ENCODE data around the gene PTTG2. TPM values are rescaled to one million over a fixed set of nuclear protein-coding genes. Genes with fewer than 3 reads are reported as not detected.

The PTTG2 gene
- total and polyA plus RNA-seq, 2 of the 4 experiments (the other 2 are of a cell fraction): not detected

GRCh38 chr4:37995299-37995821 is 35.2 kb downstream of the PTTG2 start:
- H3K4me1 ChIP-seq (ENCODE audit: control insufficient read depth, insufficient read depth, low read length): no peaks in the 10 kb centered on the region
- H4K20me1 ChIP-seq (ENCODE audit: insufficient read depth, low read length): no peaks in the 10 kb centered on the region
- no peak overlapping the region for H3K14ac ChIP-seq (replicated peaks; ENCODE audit: low read depth, low read length)
- H3K56ac ChIP-seq (ENCODE audit: extremely low read depth, insufficient read depth, low read length): no peak overlapping the region
- H2BK15ac ChIP-seq (ENCODE audit: low read depth, low read length): no peak overlapping the region
- no peak for TF ChIP-seq SMC3 (IDR thresholded peaks at IDR 0.05; ENCODE audit: low read depth, low read length)
- no peak for TF ChIP-seq MAFK (IDR thresholded peaks at IDR 0.05; ENCODE audit: low read depth, low read length)
- TF ChIP-seq CEBPB (IDR thresholded peaks at IDR 0.05; ENCODE audit: low read depth, low read length): no peak
- TF ChIP-seq FOS (IDR thresholded peaks at IDR 0.05; ENCODE audit: low read depth, low read length): no peak
- TF ChIP-seq MXI1 (IDR thresholded peaks at IDR 0.05; ENCODE audit: borderline replicate concordance, low read depth, low read length): no peak
- TF ChIP-seq CTCF (conservative IDR thresholded peaks at IDR 0.05; ENCODE audit: low read depth, low read length): no peak
- TF ChIP-seq CHD1 (IDR thresholded peaks at IDR 0.05; ENCODE audit: low read depth, low read length): no peak
- TF ChIP-seq USF2 (IDR thresholded peaks at IDR 0.05; ENCODE audit: low read depth, low read length): no peak
- no peak for TF ChIP-seq RCOR1 (IDR thresholded peaks at IDR 0.05; ENCODE audit: insufficient replicate concordance, low read length)
- TF ChIP-seq ELK1 (IDR thresholded peaks at IDR 0.05; ENCODE audit: borderline replicate concordance, low read depth, low read length): no peak
- no peak for TF ChIP-seq MAZ (IDR thresholded peaks at IDR 0.05; ENCODE audit: borderline replicate concordance, low read depth, low read length)
- TF ChIP-seq NFE2L2 (IDR thresholded peaks at IDR 0.05; ENCODE audit: low read depth, low read length): no peak
- no peak for TF ChIP-seq RFX5 (IDR thresholded peaks at IDR 0.05; ENCODE audit: low read depth, low read length)
- no peak for TF ChIP-seq POLR2A (IDR thresholded peaks at IDR 0.05; ENCODE audit: low read depth, low read length)
- no peak for TF ChIP-seq BHLHE40 (IDR thresholded peaks at IDR 0.05; ENCODE audit: low read depth, low read length)
- TF ChIP-seq RAD21 (IDR thresholded peaks at IDR 0.05; ENCODE audit: low read length): no peak
- no peak overlapping the region for H2AK5ac ChIP-seq (ENCODE audit: low read depth, low read length)
- WGBS, 2 experiments (ENCODE audit: extremely low coverage in 2 of 2, insufficient read length in 1 of 2): no CpG with 5 or more reads among the region's 5 CpGs
- H2BK5ac ChIP-seq (ENCODE audit: low read depth, low read length, poor library complexity, severe bottlenecking): no peak overlapping the region
- DNase-seq: no peak
- H3K23ac ChIP-seq (ENCODE audit: low read depth, low read length): no peak overlapping the region
- CTCF ChIA-PET: no interaction called here
- H3K9me1 ChIP-seq (ENCODE audit: insufficient read depth, low read length): peaks cover 8% of the 10 kb centered on the region; the same call in 1 of the 2 replicates
- H2BK120ac ChIP-seq (ENCODE audit: low read depth, low read length): no peak overlapping the region
- no peaks in the 10 kb centered on the region for H3K9me3 ChIP-seq (ENCODE audit: control insufficient read depth, insufficient read depth, low read length)
- BruUV-seq (replicated peaks): no TSS peak
- intact Hi-C loops (cut with micrococcal nuclease) (no loop called here), dilution Hi-C loops (cut with HindIII; ENCODE audit: low sequenced_read_pairs, unreplicated experiment) (no loop called here), in situ Hi-C loops (cut with MboI; ENCODE audit: low sequenced_read_pairs) (no loop called here)
- no peak overlapping the region for H2BK20ac ChIP-seq (ENCODE audit: low read depth, low read length)
- H3K18ac ChIP-seq (ENCODE audit: low read depth, low read length): no peak overlapping the region
- no peak overlapping the region for H3K4ac ChIP-seq (ENCODE audit: low read depth, low read length)
- H3K79me1 ChIP-seq (ENCODE audit: low read depth in 1 of 2, low read length in 2 of 2): peaks cover 35 to 59% of the 10 kb centered on the region in 2 experiments
- no peak overlapping the region for H3K4me3 ChIP-seq (ENCODE audit: insufficient read depth, low read depth, low read length)
- no peaks in the 10 kb centered on the region for H3K27me3 ChIP-seq (ENCODE audit: control insufficient read depth, insufficient read depth, low read length)
- H4K91ac ChIP-seq (ENCODE audit: insufficient read depth, low read depth, low read length): no peak overlapping the region
- H2AK9ac ChIP-seq (replicated peaks; ENCODE audit: low read depth, low read length, poor library complexity): no peak overlapping the region
- no peak overlapping the region for H4K5ac ChIP-seq (ENCODE audit: low read depth, low read length)
- H3K9ac ChIP-seq (ENCODE audit: low read depth, low read length): no peak overlapping the region
- H3K27ac ChIP-seq (ENCODE audit: insufficient read depth, low read length): no peak overlapping the region
- no peaks in the 10 kb centered on the region for H3K36me3 ChIP-seq (ENCODE audit: control insufficient read depth, insufficient read depth, low read length)
- no peak overlapping the region for H2AFZ ChIP-seq (replicated peaks; ENCODE audit: low read length, poor library complexity)
- no peak overlapping the region for H3K4me2 ChIP-seq (ENCODE audit: low read depth, low read length)
- no peak overlapping the region for H4K8ac ChIP-seq (ENCODE audit: low read depth in 2 of 2, low read length in 2 of 2)
- POLR2A ChIA-PET (ENCODE audit: unreplicated experiment): no interaction called here
- no peak for ATAC-seq (ENCODE audit: low read depth)
